ENCODE measurements around the gene ADARB2. TPM values are rescaled to one million over a fixed set of nuclear protein-coding genes. Genes with fewer than 3 reads are reported as not detected.

The ADARB2 gene
- polyA plus RNA-seq, 10 donors = 0.04 to 0.45 (median 0.28) TPM

- no peak for DNase-seq
These were observed 599.7 kb downstream of the ADARB2 start for GRCh38 chr10:1137499-1138163.

- DNase-seq = peak in 1 of 3 donors; percentile 19
These were observed 601.1 kb downstream of the ADARB2 start for GRCh38 chr10:1136268-1136667.

GRCh38 chr10:1134156-1134555, 603.2 kb downstream of the ADARB2 start:
- DNase-seq = no peak

GRCh38 chr10:1133495-1134045, 603.8 kb downstream of the ADARB2 start:
- no peak for DNase-seq

GRCh38 chr10:1132584-1132983, 604.7 kb downstream of the ADARB2 start:
- DNase-seq = no peak

GRCh38 chr10:1130995-1131790, 606.1 kb downstream of the ADARB2 start:
- DNase-seq = no peak

GRCh38 chr10:1130226-1130625, 607.1 kb downstream of the ADARB2 start:
- DNase-seq = no peak

GRCh38 chr10:1128649-1129048, 608.7 kb downstream of the ADARB2 start:
- no peak for DNase-seq

- DNase-seq = no peak
These were observed 609.2 kb downstream of the ADARB2 start for GRCh38 chr10:1128115-1128514.

GRCh38 chr10:1127629-1128028, 609.7 kb downstream of the ADARB2 start:
- no peak for DNase-seq

All from muscle of back (tissue), 11 donors.